Astrocyte (in vitro differentiated cells and primary cell): Measurements from ENCODE around the gene ATXN2L. TPM values are rescaled to one million over a fixed set of nuclear protein-coding genes. Genes with fewer than 3 reads are reported as not detected.

Experiments
- DNase-seq: peaks from one replicate; pipeline ENCODE4 v3.0.0-alpha.2; 2010; ENCODE audit warnings: low read depth
- FAIRE-seq: peaks from 2 replicates; lab custom pipeline; 2011; peaks lifted over from hg19 to GRCh38; lab: Jason Lieb, UNC
- H2AFZ ChIP-seq: 2 replicates; pipeline ENCODE4 v1.6.0; 2012; ENCODE audit warnings: low read depth, low read length, inconsistent platforms
- H3K27ac ChIP-seq: 2 replicates; pipeline ENCODE4 v1.5.1; 2011; ENCODE audit warnings: low read depth, low read length, inconsistent platforms
- H3K27me3 ChIP-seq: 2 replicates; pipeline ENCODE4 v1.6.0; 2011; ENCODE audit warnings: low read length, inconsistent platforms; ENCODE audit not compliant: insufficient read depth
- H3K36me3 ChIP-seq: 2 replicates; pipeline ENCODE4 v1.5.1; 2011; ENCODE audit warnings: low read length, inconsistent platforms; ENCODE audit not compliant: insufficient read depth
- H3K4me1 ChIP-seq: 2 replicates; pipeline ENCODE4 v1.5.1; 2011; ENCODE audit warnings: low read length, inconsistent platforms; ENCODE audit not compliant: insufficient read depth
- H3K4me2 ChIP-seq: 2 replicates; pipeline ENCODE4 v1.6.0; 2012; ENCODE audit warnings: low read length, inconsistent platforms
- H3K4me3 ChIP-seq: 2 replicates; pipeline ENCODE4 v1.5.1; 2011; ENCODE audit warnings: low read depth, mild to moderate bottlenecking, low read length, inconsistent platforms; ENCODE audit not compliant: insufficient read depth
- H3K79me2 ChIP-seq: 2 replicates; pipeline ENCODE4 v1.6.0; 2012; ENCODE audit warnings: mild to moderate bottlenecking, low read length, inconsistent platforms; ENCODE audit not compliant: insufficient read depth
- H3K9ac ChIP-seq: 2 replicates; pipeline ENCODE4 v1.6.0; 2012; ENCODE audit warnings: mild to moderate bottlenecking, low read length, inconsistent platforms
- H3K9me3 ChIP-seq: 2 replicates; pipeline ENCODE4 v1.5.1; 2012; ENCODE audit warnings: low read depth, mild to moderate bottlenecking, low read length, inconsistent platforms; ENCODE audit not compliant: insufficient read depth
- H4K20me1 ChIP-seq: 2 replicates; pipeline ENCODE4 v1.6.0; 2012; ENCODE audit warnings: low read length, inconsistent platforms; ENCODE audit not compliant: insufficient read depth
- H3K27ac Mint-ChIP-seq: one replicate; pipeline ENCODE4 v1.8.0; 2021; ENCODE audit warnings: mild to moderate bottlenecking, mixed read lengths; ENCODE audit not compliant: unreplicated experiment
- H3K27me3 Mint-ChIP-seq: one replicate; pipeline ENCODE4 v1.8.0; 2021; ENCODE audit warnings: low read depth, mixed read lengths; ENCODE audit not compliant: unreplicated experiment
- H3K36me3 Mint-ChIP-seq: one replicate; pipeline ENCODE4 v1.8.0; 2021; ENCODE audit warnings: low read depth, mixed read lengths; ENCODE audit not compliant: unreplicated experiment
- H3K4me1 Mint-ChIP-seq: one replicate; pipeline ENCODE4 v1.8.0; 2021; ENCODE audit warnings: low read depth, mixed read lengths; ENCODE audit not compliant: unreplicated experiment
- H3K4me3 Mint-ChIP-seq: one replicate; pipeline ENCODE4 v1.8.0; 2021; ENCODE audit warnings: mild to moderate bottlenecking, moderate library complexity, mixed read lengths; ENCODE audit not compliant: unreplicated experiment
- H3K9me3 Mint-ChIP-seq: one replicate; pipeline ENCODE4 v1.8.0; 2021; ENCODE audit warnings: mild to moderate bottlenecking, mixed read lengths; ENCODE audit not compliant: unreplicated experiment
- CTCF ChIP-seq: IDR thresholded peaks from 2 replicates; pipeline ENCODE4 v1.5.1; 2011; ENCODE audit warnings: low read depth, mild to moderate bottlenecking, inconsistent platforms, low read length, moderate library complexity; ENCODE audit not compliant: insufficient read depth
- EZH2 ChIP-seq: IDR thresholded peaks from 2 replicates; pipeline ENCODE4 v1.6.1; 2012; ENCODE audit warnings: mild to moderate bottlenecking, low read length, inconsistent platforms; ENCODE audit not compliant: insufficient read depth
- total RNA-seq: library from RNA; stranded (reverse); gene quantifications from 2 replicates; pipeline ENCODE4 v1.2.1, GENCODE V29; 2021

ATXN2L gene
- total RNA-seq, 1 donor from 2014 or later = 191 TPM

GRCh38 chr16:28834873-28835863 is 12.4 kb downstream of the ATXN2L start:
- FAIRE-seq (no peak), DNase-seq (no peak)
- H3K27me3 ChIP-seq = no peaks in the 10 kb centered on the region
- no peaks in the 10 kb centered on the region for H3K9me3 ChIP-seq
- H2AFZ ChIP-seq = no peak overlapping the region
- H3K79me2 ChIP-seq = peaks cover 24% of the 10 kb centered on the region
- H3K9me3 Mint-ChIP-seq = no peaks in the 10 kb centered on the region
- TF ChIP-seq CTCF (no peak), EZH2 (no peak)
- H3K4me1 Mint-ChIP-seq = peaks cover 4% of the 10 kb centered on the region
- H3K4me1 ChIP-seq = no peaks in the 10 kb centered on the region
- no peaks in the 10 kb centered on the region for H3K27me3 Mint-ChIP-seq
- no peak overlapping the region for H3K4me3 ChIP-seq
- no peak overlapping the region for H3K9ac ChIP-seq
- peaks cover 69% of the 10 kb centered on the region for H4K20me1 ChIP-seq
- peaks cover 31% of the 10 kb centered on the region for H3K36me3 Mint-ChIP-seq
- H3K27ac ChIP-seq = no peak overlapping the region
- H3K36me3 ChIP-seq = peaks cover 57% of the 10 kb centered on the region
- peak overlapping the region; percentile 53 for H3K27ac Mint-ChIP-seq
- no peak overlapping the region for H3K4me2 ChIP-seq
- H3K4me3 Mint-ChIP-seq = peak overlapping the region; percentile 27

- H3K27me3 ChIP-seq = no peaks in the 10 kb centered on the region
- H3K4me2 ChIP-seq = no peak overlapping the region
- no peak overlapping the region for H3K4me3 Mint-ChIP-seq
- H3K9ac ChIP-seq = no peak overlapping the region
- H4K20me1 ChIP-seq = peaks cover 59% of the 10 kb centered on the region
- DNase-seq (no peak), FAIRE-seq (no peak)
- no peak overlapping the region for H2AFZ ChIP-seq
- peaks cover 2% of the 10 kb centered on the region for H3K4me1 Mint-ChIP-seq
- H3K9me3 ChIP-seq = no peaks in the 10 kb centered on the region
- peaks cover 29% of the 10 kb centered on the region for H3K36me3 Mint-ChIP-seq
- H3K79me2 ChIP-seq = peaks cover 16% of the 10 kb centered on the region
- no peaks in the 10 kb centered on the region for H3K9me3 Mint-ChIP-seq
- no peaks in the 10 kb centered on the region for H3K4me1 ChIP-seq
- H3K27me3 Mint-ChIP-seq = no peaks in the 10 kb centered on the region
- H3K27ac ChIP-seq = no peak overlapping the region
- no peak overlapping the region for H3K27ac Mint-ChIP-seq
- TF ChIP-seq CTCF = no peak
- no peak for TF ChIP-seq EZH2
- H3K36me3 ChIP-seq = peaks cover 48% of the 10 kb centered on the region
- H3K4me3 ChIP-seq = no peak overlapping the region
These were observed 13.3 kb downstream of the ATXN2L start for GRCh38 chr16:28835864-28836760.
